GM21529 (cell line): Measurements from ENCODE around the gene RAP1GAP2.

Experiments
- ATAC-seq: cut with Tn5 transposase; IDR thresholded peaks from one replicate; pipeline ENCODE4 v1.9.1; 2021; ENCODE audit not compliant: unreplicated experiment

RAP1GAP2 gene

DNA sequence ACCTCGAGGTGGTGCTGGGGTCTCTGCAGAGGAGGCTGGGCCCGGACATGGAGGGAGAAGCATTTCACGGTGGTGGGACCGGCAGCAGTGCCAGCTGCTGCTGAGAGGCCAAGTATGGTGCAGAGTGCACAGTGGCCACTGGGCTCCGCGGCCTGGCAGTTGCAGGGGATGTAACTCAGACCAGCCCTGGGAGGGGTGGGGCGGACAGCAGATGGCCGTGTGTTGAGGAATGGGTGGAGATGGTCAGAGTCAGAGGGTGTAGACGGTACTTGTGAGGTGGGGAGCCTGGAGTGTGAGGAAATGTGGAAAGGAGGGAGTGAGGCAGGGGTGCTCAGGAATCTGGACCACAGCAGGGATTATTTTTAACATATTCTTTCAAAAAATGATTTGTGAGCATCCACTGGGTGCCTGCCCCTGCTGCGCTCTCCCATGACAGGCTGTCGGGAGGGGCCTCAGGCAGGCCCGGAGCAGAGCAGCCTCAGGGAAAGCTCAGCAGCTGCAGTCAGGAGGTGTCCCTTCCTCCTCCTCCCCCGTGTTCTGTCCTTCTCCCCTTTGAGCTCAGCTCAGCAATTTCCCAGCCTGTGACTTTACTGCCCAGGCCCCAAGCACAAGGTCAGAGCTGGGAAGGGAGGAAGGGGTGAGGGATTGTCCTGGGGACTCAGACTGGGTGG lies 113.1 kb downstream of the RAP1GAP2 start:
- no peak for ATAC-seq

GRCh38 chr17:2909846-2910234 lies 113.6 kb downstream of the RAP1GAP2 start:
- no peak for ATAC-seq

DNA sequence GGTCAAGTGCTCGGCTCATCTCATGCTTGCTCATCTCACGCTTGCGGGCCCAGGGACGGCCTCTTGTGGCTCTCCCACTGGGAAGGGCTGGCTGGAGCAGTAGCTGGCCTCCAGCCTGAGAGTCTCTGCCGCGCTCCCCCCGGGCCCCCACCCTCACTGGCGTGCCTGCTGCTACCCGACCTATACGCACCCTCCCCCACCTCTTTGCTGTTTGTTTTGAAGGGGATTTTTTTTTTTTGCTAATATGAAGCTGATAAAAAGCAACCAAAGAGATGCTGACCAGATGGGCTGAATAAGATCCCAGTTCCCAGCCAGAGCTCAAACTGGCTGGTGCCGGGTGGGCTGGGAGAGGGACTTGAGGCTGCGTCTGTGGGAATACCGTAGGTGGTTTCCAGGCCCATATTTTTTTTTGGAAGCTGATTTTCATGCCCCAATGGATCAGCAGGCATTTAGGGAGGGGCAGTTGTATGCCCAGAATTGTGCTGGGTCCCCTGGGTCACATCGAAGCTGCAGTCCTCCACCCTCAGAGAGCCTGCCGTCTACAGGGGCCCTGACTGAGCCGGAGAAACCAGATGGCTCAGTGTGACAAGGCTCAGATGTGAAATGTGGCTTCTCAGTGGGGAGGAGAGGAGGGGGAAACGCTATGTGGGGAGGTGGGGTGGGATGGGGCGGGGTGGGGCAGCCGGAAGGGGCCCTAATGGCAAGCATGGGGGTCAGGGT lies 115.0 kb downstream of the RAP1GAP2 start:
- no peak for ATAC-seq

- no peak for ATAC-seq
These were observed 115.5 kb downstream of the RAP1GAP2 start for GRCh38 chr17:2911755-2912111.

DNA sequence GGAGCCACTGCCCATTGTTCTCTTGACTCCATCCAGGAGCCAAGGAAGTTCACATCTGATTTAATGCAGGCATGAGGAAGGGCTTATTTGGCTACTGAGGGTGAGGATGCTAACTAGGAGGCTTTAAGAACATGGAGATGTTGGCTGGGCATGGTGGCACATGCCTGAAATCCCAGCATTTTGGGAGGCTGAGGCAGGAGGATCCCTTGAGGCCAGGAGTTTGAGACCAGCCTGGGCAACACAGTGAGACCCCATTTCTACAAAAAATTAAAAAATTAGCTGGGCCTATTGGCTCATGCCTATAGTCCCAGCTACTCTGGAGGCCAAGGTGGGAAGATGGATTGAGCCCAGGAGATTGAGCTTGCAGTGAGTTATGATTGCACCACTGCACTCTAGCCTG lies 116.5 kb downstream of the RAP1GAP2 start:
- ATAC-seq = no peak

DNA sequence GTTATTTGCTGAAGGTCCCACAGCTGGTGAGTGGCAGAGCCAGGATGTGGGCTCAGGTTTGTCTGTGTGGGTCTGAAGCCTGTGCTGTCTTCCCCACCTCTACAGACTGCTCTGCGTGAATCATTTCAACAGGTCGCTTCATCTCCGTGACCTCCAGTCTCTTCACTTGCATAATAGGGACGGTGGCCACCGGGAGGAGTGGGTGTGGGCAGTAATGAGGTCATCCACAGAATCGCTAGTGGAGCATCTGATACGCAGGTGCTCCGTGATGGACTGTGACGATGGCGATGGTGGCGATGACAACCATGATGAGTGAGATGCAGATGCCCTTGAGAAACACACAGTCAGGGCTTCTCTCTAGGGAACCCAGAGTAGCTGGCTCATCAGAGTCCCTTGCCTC lies 120.2 kb downstream of the RAP1GAP2 start:
- no peak for ATAC-seq

DNA sequence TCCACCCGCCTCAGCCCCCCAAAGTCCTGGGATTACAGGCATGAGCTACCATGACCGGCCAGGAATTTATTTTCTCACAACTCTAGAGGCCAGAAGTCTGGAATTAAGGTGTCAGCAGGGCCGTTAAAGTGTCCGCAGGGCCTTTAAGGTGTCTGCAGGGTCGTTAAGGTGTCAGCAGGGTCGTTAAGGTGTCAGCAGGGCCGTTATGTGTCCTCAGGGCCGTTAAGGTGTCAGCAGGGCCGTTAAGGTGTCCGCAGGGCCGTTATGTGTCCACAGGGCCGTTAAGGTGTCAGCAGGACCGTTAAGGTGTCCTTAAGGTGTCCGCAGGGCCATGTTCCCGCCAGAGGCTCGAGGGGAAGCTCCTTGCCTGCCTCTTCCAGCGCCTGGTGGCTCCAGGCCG lies 125.2 kb downstream of the RAP1GAP2 start:
- ATAC-seq = no peak

DNA sequence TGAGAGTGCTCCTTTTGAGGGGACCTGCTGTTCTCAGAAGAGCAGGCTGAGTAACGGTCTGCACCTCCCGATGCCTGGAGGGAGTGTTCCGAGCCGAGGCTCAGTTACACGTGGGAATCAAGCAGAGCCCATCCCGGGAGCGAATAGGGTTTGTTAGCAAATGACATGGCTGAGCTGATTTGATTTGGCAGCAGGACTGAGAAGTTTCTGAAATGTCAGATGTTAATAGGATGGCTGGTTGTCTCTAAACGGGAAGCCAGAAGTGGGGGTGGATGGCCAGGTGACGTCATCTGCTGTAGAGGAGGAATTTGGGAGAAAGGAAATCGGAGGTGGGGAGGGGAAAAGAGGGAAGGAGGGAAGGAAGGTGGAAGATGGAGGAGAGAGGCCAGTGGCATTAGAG lies 128.0 kb downstream of the RAP1GAP2 start:
- ATAC-seq = no peak

DNA sequence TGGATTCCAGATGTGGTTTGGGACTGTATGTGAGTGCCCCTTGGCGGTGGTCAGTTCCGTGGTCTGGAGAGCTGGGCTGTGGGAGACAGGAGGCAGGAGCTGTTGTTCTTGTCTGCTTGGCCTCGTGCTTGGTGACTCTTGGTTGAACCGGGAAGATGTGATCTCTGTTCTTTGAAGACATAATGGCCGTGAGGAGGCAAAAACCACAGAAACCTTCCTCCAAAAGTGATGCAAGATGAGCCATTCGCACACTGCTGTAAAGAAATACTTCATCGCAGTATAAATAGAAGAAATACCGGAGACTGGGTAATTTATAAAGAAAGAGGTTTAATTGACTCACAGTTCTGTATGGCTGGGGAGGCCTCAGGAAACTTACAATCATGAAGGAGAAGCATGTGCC lies 128.8 kb downstream of the RAP1GAP2 start:
- ATAC-seq = no peak

DNA sequence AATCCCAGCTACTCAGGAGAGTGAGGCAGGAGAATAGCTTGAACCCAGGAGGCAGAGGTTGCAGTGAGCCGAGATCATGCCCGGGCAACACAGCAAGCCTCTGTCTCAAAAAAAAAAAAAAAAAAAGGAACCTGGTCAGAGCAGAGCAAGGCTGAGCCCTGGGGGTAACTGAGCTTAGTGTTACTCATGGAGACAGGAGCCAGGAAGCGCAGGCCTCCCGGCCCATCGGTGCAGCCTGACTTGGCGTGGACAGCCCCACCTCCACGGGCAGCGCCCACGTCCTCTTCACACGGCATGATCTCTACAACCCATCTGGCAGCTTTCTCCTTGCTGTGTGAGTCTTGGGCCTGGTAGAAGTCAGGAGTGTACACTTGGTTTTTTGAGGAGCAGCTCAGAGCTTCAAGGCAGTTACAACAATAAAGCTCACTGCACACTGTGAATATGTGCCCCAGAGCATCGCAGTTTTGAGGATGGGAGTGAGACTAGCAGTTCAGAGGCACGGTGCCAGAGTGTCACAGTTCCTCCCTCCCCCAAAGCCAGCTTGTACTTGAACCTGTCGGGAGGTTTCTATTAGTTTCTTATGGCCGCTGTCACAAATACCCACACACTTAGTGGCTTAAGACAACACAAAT lies 129.9 kb downstream of the RAP1GAP2 start:
- no peak for ATAC-seq

DNA sequence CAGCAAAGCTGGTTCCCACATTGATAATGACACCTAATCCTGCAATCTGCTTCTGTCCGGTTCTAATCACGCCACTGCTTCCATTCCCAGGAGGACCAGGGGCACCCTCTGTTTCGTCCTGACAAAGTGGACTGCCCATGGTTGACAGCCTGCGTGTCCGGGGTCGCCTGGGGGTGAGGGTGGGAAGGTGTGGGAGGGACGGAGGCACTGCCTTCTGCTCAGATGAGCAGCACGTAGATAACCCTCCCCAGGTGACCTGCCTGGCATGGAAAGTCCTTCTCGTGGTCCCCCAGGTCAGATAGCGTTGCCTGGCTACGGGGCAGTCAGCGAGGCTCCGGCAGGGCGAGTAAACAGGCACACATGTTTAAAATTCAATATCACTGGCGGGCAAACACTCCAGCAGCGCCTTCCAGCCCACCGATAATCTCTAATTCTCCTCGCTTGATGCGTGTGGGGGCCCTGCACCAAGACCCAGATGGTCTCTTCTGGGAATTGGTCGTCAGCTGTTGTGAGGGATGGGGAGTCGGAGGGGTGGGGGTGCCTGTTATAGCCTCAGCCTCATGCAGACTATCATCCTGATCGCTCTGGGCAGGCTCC lies 132.2 kb downstream of the RAP1GAP2 start:
- ATAC-seq = no peak

DNA sequence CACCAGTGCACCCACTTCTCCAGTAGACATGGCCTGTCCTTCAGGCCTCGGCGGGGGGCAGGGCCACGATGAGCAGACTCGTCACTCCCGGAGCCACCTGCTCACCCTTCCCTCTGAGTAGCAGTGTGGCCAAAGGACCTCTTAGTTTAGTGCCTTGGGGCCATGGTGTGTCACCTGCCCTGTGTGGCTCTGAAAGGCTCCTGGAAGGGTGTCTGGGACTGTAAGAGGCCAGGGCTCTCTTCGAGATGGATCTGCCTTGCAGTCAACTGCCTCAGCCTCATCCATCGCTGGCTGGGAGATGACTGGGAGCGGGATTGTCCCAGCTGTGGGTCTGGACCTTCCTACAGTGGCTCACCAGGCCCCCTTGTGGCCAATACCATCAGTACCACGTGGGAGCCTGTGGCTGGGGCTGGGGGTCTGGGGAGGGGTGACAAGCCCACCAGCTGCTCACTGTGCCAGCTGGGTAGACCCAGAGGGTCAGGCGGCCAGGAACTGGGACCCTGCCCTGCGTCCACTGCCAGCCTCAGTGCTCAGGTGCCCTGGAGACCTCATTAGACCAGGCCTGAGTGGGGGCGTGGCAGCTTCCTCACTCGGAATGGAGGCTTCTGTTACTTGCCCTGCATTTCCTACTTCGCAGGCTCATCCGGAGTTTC lies 133.8 kb downstream of the RAP1GAP2 start:
- ATAC-seq = no peak

- no peak for ATAC-seq
These were observed 135.6 kb downstream of the RAP1GAP2 start for GRCh38 chr17:2931876-2932275.

- no peak for ATAC-seq
These were observed 136.7 kb downstream of the RAP1GAP2 start for GRCh38 chr17:2932946-2933345.

GRCh38 chr17:2933606-2934005 lies 137.4 kb downstream of the RAP1GAP2 start:
- no peak for ATAC-seq

DNA sequence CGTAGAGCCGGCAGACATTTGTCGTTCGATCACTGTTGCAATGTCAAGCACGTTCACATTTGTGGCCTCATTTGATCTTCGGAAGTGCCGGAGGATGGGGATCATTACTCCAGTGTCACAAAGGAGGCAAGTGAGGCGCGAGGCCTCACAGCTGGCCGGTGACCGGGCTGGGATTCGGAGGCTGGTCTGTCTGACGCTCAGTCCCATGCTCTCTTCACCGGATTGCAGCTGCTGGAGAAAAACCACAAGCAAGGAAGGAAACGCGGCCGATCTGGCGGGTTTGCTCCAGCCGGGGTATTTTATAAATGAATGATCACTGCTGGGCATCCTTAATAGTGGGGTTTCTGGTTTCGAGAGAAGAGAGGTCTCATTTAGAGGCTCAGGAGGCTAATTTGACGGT lies 139.4 kb downstream of the RAP1GAP2 start:
- ATAC-seq = no peak

GRCh38 chr17:2936351-2936750 lies 140.1 kb downstream of the RAP1GAP2 start:
- ATAC-seq = no peak

DNA sequence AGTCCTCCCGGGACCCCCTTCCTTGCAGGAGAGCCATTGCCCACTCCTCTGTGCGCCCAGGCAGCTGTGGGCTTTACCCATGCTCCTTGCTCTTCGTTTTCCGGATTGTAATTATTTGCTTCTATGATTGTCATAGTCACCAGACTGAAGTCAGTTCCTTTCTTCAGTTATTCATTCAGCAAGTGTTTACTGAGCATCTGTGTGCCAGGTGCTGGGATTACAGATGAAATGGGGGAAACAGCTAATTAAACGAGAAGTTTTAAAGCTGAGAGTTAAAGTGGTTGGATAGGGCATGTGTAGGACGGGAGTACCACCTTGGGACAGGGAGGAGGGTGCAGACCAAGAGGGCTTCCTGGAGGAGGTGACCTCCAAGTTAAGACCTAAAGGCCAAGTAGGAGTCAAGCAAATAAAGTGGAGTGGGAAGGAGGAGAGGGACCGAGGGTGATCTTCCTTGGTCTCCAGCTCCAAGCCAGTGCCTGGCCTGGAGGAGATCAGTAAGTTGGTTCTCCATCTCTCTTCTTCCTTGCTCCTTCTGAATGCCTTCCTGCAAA lies 140.6 kb downstream of the RAP1GAP2 start:
- no peak for ATAC-seq

- ATAC-seq = no peak
These were observed 141.2 kb downstream of the RAP1GAP2 start for GRCh38 chr17:2937331-2938003.

DNA sequence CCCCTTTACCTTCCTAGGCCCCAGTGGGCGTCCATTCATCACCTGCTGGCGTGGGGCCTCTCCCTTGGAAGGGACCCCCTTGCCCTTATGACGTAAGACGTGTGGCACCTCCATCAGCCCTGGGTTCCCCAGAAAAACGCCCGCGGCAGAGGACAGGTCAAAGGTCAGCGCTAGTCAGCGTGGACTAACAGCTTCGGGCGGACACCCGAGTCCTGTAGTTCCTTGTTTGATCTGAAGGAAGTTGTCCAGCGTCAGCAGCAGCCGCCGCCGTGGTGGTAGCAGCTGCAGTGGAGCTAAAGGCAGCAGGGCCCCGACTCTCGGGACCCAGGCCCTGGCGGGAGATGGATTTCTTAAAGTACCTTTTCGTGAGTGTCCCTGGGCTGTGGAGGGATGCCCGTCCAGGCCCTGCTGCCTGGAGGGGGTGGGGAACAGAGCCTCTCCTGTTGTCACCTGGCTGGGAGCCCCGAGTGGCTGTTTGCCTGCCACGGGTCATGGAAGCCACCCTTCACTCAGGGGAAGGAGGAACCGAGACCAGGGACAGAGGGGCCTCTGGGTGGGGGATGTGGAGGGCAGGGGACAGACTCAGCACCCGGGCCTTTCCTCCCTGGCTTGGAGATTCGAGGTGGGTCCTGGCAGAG lies 143.6 kb downstream of the RAP1GAP2 start:
- ATAC-seq = no peak
